RWPE2 (cell line): Measurements from ENCODE around the gene CLASP1.
A peak's percentile ranks its signal among the peaks of the same experiment; 100 is the strongest.

ENCODE experiments used
- ATAC-seq: fragments of 200-7000 bp; cut with Tn5 transposase; 3 replicates; pipeline ENCODE4 v1.9.1; 2021; ENCODE audit warnings: low read depth
- DNase-seq: peaks from one replicate; pipeline ENCODE4 v3.0.0-alpha.2; 2020; ENCODE audit warnings: low spot score
- H3K27ac ChIP-seq: fragments of 450-650 bp; 2 replicates; pipeline ENCODE4 v1.5.1; 2017; ENCODE audit warnings: mild to moderate bottlenecking; ENCODE audit not compliant: poor library complexity, severe bottlenecking
- H3K27me3 ChIP-seq: fragments of 250-450 bp; sonication (Bioruptor Pico); 2 replicates; pipeline ENCODE4 v1.5.1; 2021; ENCODE audit warnings: mild to moderate bottlenecking, moderate library complexity; ENCODE audit not compliant: insufficient read depth, poor library complexity, severe bottlenecking
- H3K36me3 ChIP-seq: fragments of 250-450 bp; sonication (Bioruptor Pico); 2 replicates; pipeline ENCODE4 v1.5.1; 2020; ENCODE audit warnings: low read depth, mild to moderate bottlenecking, moderate library complexity
- H3K4me1 ChIP-seq: fragments of 250-450 bp; sonication (Bioruptor Pico); 2 replicates; pipeline ENCODE4 v1.5.1; 2021; ENCODE audit warnings: mild to moderate bottlenecking, moderate library complexity; ENCODE audit not compliant: insufficient read depth, poor library complexity, severe bottlenecking
- H3K4me3 ChIP-seq: fragments of 250-450 bp; sonication (Bioruptor Pico); 2 replicates; pipeline ENCODE4 v1.5.1; 2021; ENCODE audit warnings: mild to moderate bottlenecking, moderate library complexity; ENCODE audit not compliant: severe bottlenecking
- H3K9me3 ChIP-seq: fragments of 250-450 bp; sonication (Bioruptor Pico); 2 replicates; pipeline ENCODE4 v1.5.1; 2021; ENCODE audit warnings: mild to moderate bottlenecking, moderate library complexity; ENCODE audit not compliant: severe bottlenecking
- CTCF ChIP-seq: fragments of 450-650 bp; IDR thresholded peaks from one replicate; pipeline ENCODE4 v1.5.1; 2017; ENCODE audit warnings: mild to moderate bottlenecking, moderate library complexity; ENCODE audit not compliant: poor library complexity, severe bottlenecking

The CLASP1 gene

GRCh38 chr2:121529439-121530211 lies 119.6 kb downstream of the CLASP1 start:
- TF ChIP-seq CTCF, result no peak
- ATAC-seq (peak; percentile 11), DNase-seq (no peak)
- peaks cover 39% of the 10 kb centered on the region for H3K36me3 ChIP-seq
- H3K9me3 ChIP-seq, result no peaks in the 10 kb centered on the region
- H3K4me3 ChIP-seq, result peak overlapping the region; percentile 55
- H3K27me3 ChIP-seq, result no peaks in the 10 kb centered on the region
- peak overlapping the region; percentile 97 for H3K27ac ChIP-seq
- peaks cover 63% of the 10 kb centered on the region for H3K4me1 ChIP-seq

- peaks cover 54% of the 10 kb centered on the region for H3K4me1 ChIP-seq
- peaks cover 63% of the 10 kb centered on the region for H3K36me3 ChIP-seq
- H3K4me3 ChIP-seq, result no peak overlapping the region
- ATAC-seq, result peak; percentile 24
- TF ChIP-seq CTCF, result no peak
- H3K27ac ChIP-seq, result peak overlapping the region; percentile 97
- no peaks in the 10 kb centered on the region for H3K27me3 ChIP-seq
- no peaks in the 10 kb centered on the region for H3K9me3 ChIP-seq
- no peak for DNase-seq
Observed at GRCh38 chr2:121527009-121527682, 122.1 kb downstream of the CLASP1 start.

- Histone ChIP-seq H3K4me3 (no peak overlapping the region), H3K4me1 (peaks cover 48% of the 10 kb centered on the region), H3K9me3 (no peaks in the 10 kb centered on the region), H3K27ac (peak overlapping the region; percentile 97), H3K27me3 (no peaks in the 10 kb centered on the region), H3K36me3 (peaks cover 84% of the 10 kb centered on the region)
- ATAC-seq (peak; percentile 60), DNase-seq (no peak)
- no peak for TF ChIP-seq CTCF
Observed at GRCh38 chr2:121524685-121525425, 124.4 kb downstream of the CLASP1 start.

- Histone ChIP-seq H3K27ac (no peak overlapping the region), H3K4me1 (peaks cover 19% of the 10 kb centered on the region), H3K36me3 (peaks cover 93% of the 10 kb centered on the region), H3K27me3 (no peaks in the 10 kb centered on the region), H3K9me3 (no peaks in the 10 kb centered on the region), H3K4me3 (no peak overlapping the region)
- no peak for ATAC-seq
- no peak for DNase-seq
- no peak for TF ChIP-seq CTCF
Observed at GRCh38 chr2:121521359-121521758, 127.9 kb downstream of the CLASP1 start.
